Esophagus squamous epithelium (tissue), 5 donors: ENCODE data around the gene F3. TPM values are rescaled to one million over a fixed set of nuclear protein-coding genes. Genes with fewer than 3 reads are reported as not detected.
A peak's percentile ranks its signal among the peaks of the same experiment; 100 is the strongest.

Source experiments
- DNase-seq: peaks from one replicate; lab custom pipeline; 2025; lab: John Stamatoyannopoulos, UW
- H3K27ac ChIP-seq, 4 donors: fragments of 200-600 bp; sonication (generic); one replicate each; pipeline ENCODE4 v1.5.1; 2016 to 2019; ENCODE audit warnings: mild to moderate bottlenecking in 1 of 4
- H3K27me3 ChIP-seq, 4 donors: fragments of 200-600 bp; sonication (generic); 1 replicate in 3 of 4; 2 replicates in 1 of 4; pipeline versions ENCODE4 v1.5.1 to v1.6.0; 2017 to 2021; ENCODE audit warnings: antibody characterized with exemption in 1 of 4
- H3K36me3 ChIP-seq, 3 donors: fragments of 200-600 bp; sonication (generic); one replicate each; pipeline ENCODE4 v1.5.1; 2016 to 2019
- H3K4me1 ChIP-seq, 3 donors: fragments of 200-600 bp; sonication (generic); one replicate each; pipeline ENCODE4 v1.5.1; 2017 to 2019
- H3K4me3 ChIP-seq, 4 donors: fragments of 200-600 bp; sonication (generic); 1 replicate in 3 of 4; 2 replicates in 1 of 4; pipeline ENCODE4 v1.5.1; 2016 to 2019; ENCODE audit warnings: mild to moderate bottlenecking in 2 of 4, moderate library complexity in 1 of 4
- H3K9me3 ChIP-seq, 3 donors: fragments of 200-600 bp; sonication (generic); one replicate each; pipeline ENCODE4 v1.5.1; 2016 to 2019
- CTCF ChIP-seq, 6 experiments: fragments of 450-650 bp in 4 of 6; fragments of 200-600 bp in 2 of 6; sonication (generic) in 2 of 6; IDR thresholded peaks; one replicate each; pipeline ENCODE4 v1.5.1; 2016 to 2019; ENCODE audit warnings: antibody characterized with exemption in 6 of 6, mild to moderate bottlenecking in 4 of 6, moderate library complexity in 4 of 6
- POLR2A ChIP-seq, 4 donors: fragments of 450-650 bp; IDR thresholded peaks; one replicate each; pipeline ENCODE4 v1.6.1; 2017; ENCODE audit warnings: antibody characterized with exemption in 4 of 4, mild to moderate bottlenecking in 4 of 4, moderate library complexity in 3 of 4
- WGBS, 2 donors: methylation state at CpG; one replicate each; pipeline ENCODE4 v1.1.5; 2018; 5-methylcytosine and 5-hydroxymethylcytosine counted together
- intact Hi-C: fragments of 100-400 bp; cut with DNase I; formaldehyde crosslinking; loops from one replicate; pipeline ENCODE4 v1.15.0; 2022
- total RNA-seq, 4 donors: library from RNA; depleted of rRNA; stranded (reverse); fragments of >200 nt; gene quantifications; one replicate each; pipeline ENCODE4 v1.1.0, GENCODE V29; 2016
- donor health status: DM: yes; HTN: yes; CAD: no.

F3 gene
- total RNA-seq, 4 donors from 2014 or later, result 38.9 to 144 (median 59.5) TPM

DNA sequence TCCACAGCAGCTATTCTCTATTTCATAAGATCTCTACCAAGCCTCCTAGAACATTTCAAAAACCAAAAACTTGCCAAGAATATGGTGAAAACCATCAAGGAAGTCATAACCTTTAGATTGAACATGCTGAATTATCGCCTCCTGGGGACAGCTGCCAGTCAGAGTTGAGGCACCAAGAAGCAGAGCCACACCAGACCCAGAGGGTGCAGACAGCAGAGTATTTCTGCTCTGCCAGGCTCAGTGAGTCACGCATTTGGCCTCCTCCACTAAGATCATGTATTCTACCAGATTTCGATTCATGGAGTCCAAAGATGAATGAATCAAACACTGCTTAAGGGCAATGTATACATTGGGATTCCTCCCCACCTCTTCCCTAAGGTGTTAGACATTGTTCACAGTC lies 2.1 kb downstream of the F3 start:
- Histone ChIP-seq H3K27ac (peak overlapping the region in 3 of 4 donors; percentile 91 to 97 (median 93)), H3K4me3 (peak overlapping the region; percentile 65 to 95 (median 75)), H3K9me3 (no peaks in the 10 kb centered on the region), H3K4me1 (peaks cover 8 to 68% (median 13%) of the 10 kb centered on the region in 3 donors), H3K27me3 (peaks cover 0 to 70% (median 0%) of the 10 kb centered on the region in 4 donors), H3K36me3 (peaks cover 0 to 34% (median 10%) of the 10 kb centered on the region in 3 donors)
- TF ChIP-seq POLR2A (IDR thresholded peaks at IDR 0.05) (no peak), CTCF (IDR thresholded peaks at IDR 0.05) (no peak)
- 16 to 42% methylated on average over 3 of the region's 3 CpGs for WGBS, 2 donors
- no peak for DNase-seq
- intact Hi-C loops, result no loop called here

DNA sequence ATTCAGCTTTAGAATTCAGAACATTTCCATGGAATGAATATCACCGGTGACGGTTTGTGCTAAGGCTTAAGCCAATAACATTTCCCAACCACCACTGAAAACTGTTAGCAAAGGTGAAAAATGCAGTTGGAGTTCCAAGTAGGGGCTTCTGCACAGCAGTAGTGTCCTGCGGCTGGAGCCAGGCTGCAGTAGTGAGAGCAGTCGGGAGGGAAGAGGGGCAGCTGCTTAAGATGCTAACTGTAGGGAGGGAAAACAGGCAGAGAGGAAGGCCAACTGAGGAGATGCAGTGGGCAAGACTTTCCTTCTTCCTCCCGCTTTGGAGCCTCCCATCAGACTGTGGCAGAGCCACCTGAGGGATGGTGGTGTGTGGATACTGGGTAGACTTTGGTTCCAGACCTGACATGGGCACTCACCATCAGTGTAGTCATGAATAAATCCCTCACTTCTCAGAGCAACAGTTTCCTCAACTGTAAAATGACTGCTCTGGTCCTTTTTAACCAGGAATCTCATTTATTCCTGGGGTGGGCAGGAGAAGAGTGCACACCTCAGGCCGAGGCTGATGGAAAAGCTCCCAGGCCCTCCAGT lies 3.2 kb downstream of the F3 start:
- peaks cover 8 to 56% (median 13%) of the 10 kb centered on the region in 3 donors for H3K4me1 ChIP-seq
- no peaks in the 10 kb centered on the region for H3K9me3 ChIP-seq
- DNase-seq, result no peak
- peaks cover 0 to 44% (median 10%) of the 10 kb centered on the region in 3 donors for H3K36me3 ChIP-seq
- peak overlapping the region in 3 of 4 donors; percentile 28 to 93 (median 91) for H3K27ac ChIP-seq
- intact Hi-C loops, result no loop called here
- H3K4me3 ChIP-seq, result peak overlapping the region; percentile 65 to 95 (median 75)
- peaks cover 0 to 58% (median 0%) of the 10 kb centered on the region in 4 donors for H3K27me3 ChIP-seq
- 71 to 87% methylated on average over 6 of the region's 6 CpGs for WGBS, 2 donors
- TF ChIP-seq POLR2A (IDR thresholded peaks at IDR 0.05), result no peak
- TF ChIP-seq CTCF (IDR thresholded peaks at IDR 0.05), result no peak

GRCh38 chr1:94537254-94537653 lies 4.3 kb downstream of the F3 start:
- Histone ChIP-seq H3K9me3 (no peaks in the 10 kb centered on the region), H3K4me3 (peak overlapping the region in 3 of 4 donors; percentile 6 to 95 (median 65)), H3K4me1 (peaks cover 3 to 49% (median 3%) of the 10 kb centered on the region in 3 donors), H3K36me3 (peaks cover 0 to 55% (median 10%) of the 10 kb centered on the region in 3 donors), H3K27me3 (peaks cover 0 to 52% (median 0%) of the 10 kb centered on the region in 4 donors), H3K27ac (peak overlapping the region in 3 of 4 donors; percentile 8 to 93 (median 38))
- 73 to 76% methylated on average over 6 of the region's 6 CpGs for WGBS, 2 donors
- no peak for DNase-seq
- TF ChIP-seq CTCF (IDR thresholded peaks at IDR 0.05), result no peak
- no peak for TF ChIP-seq POLR2A (IDR thresholded peaks at IDR 0.05)
- intact Hi-C loops, result no loop called here

DNA sequence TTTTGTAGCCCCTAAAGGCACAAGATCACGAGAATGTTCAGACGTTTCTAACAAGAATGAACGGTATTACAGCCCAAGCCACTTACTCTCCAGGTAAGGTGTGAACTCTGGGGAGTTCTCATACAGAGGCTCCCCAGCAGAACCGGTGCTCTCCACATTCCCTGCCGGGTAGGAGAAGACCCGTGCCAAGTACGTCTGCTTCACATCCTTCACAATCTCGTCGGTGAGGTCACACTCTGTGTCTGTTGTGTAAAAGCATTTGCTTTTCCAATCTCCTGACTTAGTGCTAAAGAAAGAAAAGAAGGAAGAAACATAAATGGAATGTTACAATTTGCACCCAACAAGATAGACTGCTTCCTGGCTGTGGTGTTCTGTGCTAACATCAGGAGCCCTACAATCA lies 5.7 kb downstream of the F3 start:
- DNase-seq, result no peak
- H3K36me3 ChIP-seq, result peaks cover 0 to 69% (median 10%) of the 10 kb centered on the region in 3 donors
- peaks cover 0 to 38% (median 0%) of the 10 kb centered on the region in 4 donors for H3K27me3 ChIP-seq
- intact Hi-C loops, result no loop called here
- H3K4me3 ChIP-seq, result no peak overlapping the region
- TF ChIP-seq POLR2A (IDR thresholded peaks at IDR 0.05), result no peak
- no peak for TF ChIP-seq CTCF (IDR thresholded peaks at IDR 0.05)
- WGBS, 2 donors, result 78 to 79% methylated on average over 9 of the region's 9 CpGs
- peak overlapping the region in 2 of 4 donors; percentile 25 for H3K27ac ChIP-seq
- H3K9me3 ChIP-seq, result no peaks in the 10 kb centered on the region
- peaks cover 0 to 38% (median 0%) of the 10 kb centered on the region in 3 donors for H3K4me1 ChIP-seq

GRCh38 chr1:94535095-94535494 lies 6.5 kb downstream of the F3 start:
- Histone ChIP-seq H3K27me3 (peaks cover 0 to 33% (median 0%) of the 10 kb centered on the region in 4 donors), H3K4me3 (no peak overlapping the region), H3K4me1 (peaks cover 0 to 31% (median 0%) of the 10 kb centered on the region in 3 donors), H3K9me3 (no peaks in the 10 kb centered on the region), H3K36me3 (peaks cover 0 to 77% (median 10%) of the 10 kb centered on the region in 3 donors), H3K27ac (peak overlapping the region in 2 of 4 donors; percentile 11 to 25)
- intact Hi-C loops, result no loop called here
- DNase-seq, result no peak
- WGBS, 2 donors, result 87 to 94% methylated on average over 5 of the region's 5 CpGs
- no peak for TF ChIP-seq CTCF (IDR thresholded peaks at IDR 0.05)
- TF ChIP-seq POLR2A (IDR thresholded peaks at IDR 0.05), result no peak
